ENCODE results near the gene TOM1. TPM values are rescaled to one million over a fixed set of nuclear protein-coding genes. Genes with fewer than 3 reads are reported as not detected.

TOM1 gene
- total and polyA plus RNA-seq, 10 of the 15 experiments (the other 5 are each of a cell fraction or from before 2014, with no cell fraction given), result 2.2 to 64.6 (median 40.3) TPM

GRCh38 chr22:35380013-35380412 is 80.3 kb downstream of the TOM1 start (continued):
- TF ChIP-seq E2F8 (IDR thresholded peaks at IDR 0.05; ENCODE audit: low read depth, partially characterized antibody) (no peak), ATF3 (IDR thresholded peaks at IDR 0.05; ENCODE audit: borderline replicate concordance, extremely low read depth, low read depth, low read length) (no peak), IRF4 (IDR thresholded peaks at IDR 0.05; ENCODE audit: low read depth, low read length) (no peak), ZBTB40 (IDR thresholded peaks at IDR 0.05; ENCODE audit: borderline replicate concordance) (no peak)

Measured in GM12878 (cell line).